KMS-11 (cell line): ENCODE measurements around the gene FAM163B.

Experiments
- H2AFZ ChIP-seq: fragments of 200-600 bp; sonication (generic); 2 replicates; pipeline ENCODE4 v1.6.1; 2016; ENCODE audit warnings: antibody characterized with exemption, mixed run types, low read depth
- H3K27ac ChIP-seq: fragments of 200-600 bp; sonication (generic); 2 replicates; pipeline ENCODE4 v1.6.1; 2016; ENCODE audit warnings: mild to moderate bottlenecking, mixed run types
- H3K27me3 ChIP-seq: fragments of 200-600 bp; sonication (generic); 2 replicates; pipeline ENCODE4 v1.6.1; 2017; ENCODE audit warnings: mild to moderate bottlenecking, low read depth, mixed run types, moderate library complexity; ENCODE audit not compliant: insufficient read depth
- H3K36me3 ChIP-seq: fragments of 200-600 bp; sonication (generic); 2 replicates; pipeline ENCODE4 v1.6.1; 2017; ENCODE audit warnings: mild to moderate bottlenecking, mixed run types; ENCODE audit not compliant: insufficient read depth
- H3K4me1 ChIP-seq: fragments of 200-600 bp; sonication (generic); 2 replicates; pipeline ENCODE4 v1.6.1; 2016; ENCODE audit warnings: mild to moderate bottlenecking, low read depth, mixed run types; ENCODE audit not compliant: poor library complexity, severe bottlenecking
- H3K4me2 ChIP-seq: fragments of 200-600 bp; sonication (generic); 2 replicates; pipeline ENCODE4 v1.7.0; 2016; ENCODE audit warnings: mild to moderate bottlenecking, mixed run types
- H3K4me3 ChIP-seq: fragments of 200-600 bp; sonication (generic); IDR thresholded peaks from 2 replicates; pipeline ENCODE4 v1.6.1; 2017; ENCODE audit warnings: low read depth, low read length, mixed read lengths; ENCODE audit not compliant: insufficient read depth
- H3K79me2 ChIP-seq: fragments of 200-600 bp; sonication (generic); 2 replicates; pipeline ENCODE4 v1.6.1; 2016; ENCODE audit warnings: low read depth, mixed run types; ENCODE audit not compliant: insufficient read depth
- H3K9ac ChIP-seq: fragments of 200-600 bp; sonication (generic); 2 replicates; pipeline ENCODE4 v1.6.1; 2016; ENCODE audit warnings: mild to moderate bottlenecking, mixed run types
- H4K20me1 ChIP-seq: fragments of 200-600 bp; sonication (generic); 2 replicates; pipeline ENCODE4 v1.6.1; 2016; ENCODE audit warnings: mild to moderate bottlenecking, mixed run types; ENCODE audit not compliant: insufficient read depth
- CTCF ChIP-seq: fragments of 200-600 bp; sonication (generic); conservative IDR thresholded peaks from 2 replicates; pipeline ENCODE4 v1.6.1; 2017; ENCODE audit warnings: low read depth, mild to moderate bottlenecking, antibody characterized with exemption, low read length, moderate library complexity, mixed read lengths

FAM163B gene

GRCh38 chr9:133601746-133602145, 7.4 kb downstream of the FAM163B start:
- H3K4me3 ChIP-seq, result no peak overlapping the region
- no peak overlapping the region for H3K4me2 ChIP-seq
- no peaks in the 10 kb centered on the region for H3K79me2 ChIP-seq
- no peak overlapping the region for H2AFZ ChIP-seq
- no peaks in the 10 kb centered on the region for H3K36me3 ChIP-seq
- peaks cover 52% of the 10 kb centered on the region for H3K27me3 ChIP-seq
- no peak overlapping the region for H3K9ac ChIP-seq
- no peak overlapping the region for H3K27ac ChIP-seq
- H4K20me1 ChIP-seq, result no peaks in the 10 kb centered on the region
- H3K4me1 ChIP-seq, result no peaks in the 10 kb centered on the region
- TF ChIP-seq CTCF, result no peak

GRCh38 chr9:133600739-133601138, 8.4 kb downstream of the FAM163B start:
- no peak for TF ChIP-seq CTCF
- Histone ChIP-seq H3K27ac (no peak overlapping the region), H3K27me3 (peaks cover 42% of the 10 kb centered on the region)

GRCh38 chr9:133599470-133600173, 9.6 kb downstream of the FAM163B start:
- no peak overlapping the region for H2AFZ ChIP-seq
- peaks cover 35% of the 10 kb centered on the region; the same call in 1 of the 2 replicates for H3K27me3 ChIP-seq
- H4K20me1 ChIP-seq, result no peaks in the 10 kb centered on the region
- H3K79me2 ChIP-seq, result no peaks in the 10 kb centered on the region
- no peaks in the 10 kb centered on the region for H3K36me3 ChIP-seq
- no peak overlapping the region for H3K4me2 ChIP-seq
- TF ChIP-seq CTCF, result no peak
- H3K4me1 ChIP-seq, result no peaks in the 10 kb centered on the region
- H3K4me3 ChIP-seq, result no peak overlapping the region
- H3K9ac ChIP-seq, result no peak overlapping the region
- no peak overlapping the region for H3K27ac ChIP-seq

More at GRCh38 chr9:133600739-133601138, 8.4 kb downstream of the FAM163B start:
- Histone ChIP-seq H3K9ac (no peak overlapping the region), H3K36me3 (no peaks in the 10 kb centered on the region), H3K4me1 (no peaks in the 10 kb centered on the region), H3K4me2 (no peak overlapping the region), H2AFZ (no peak overlapping the region), H3K4me3 (no peak overlapping the region), H4K20me1 (no peaks in the 10 kb centered on the region), H3K79me2 (no peaks in the 10 kb centered on the region)

- Histone ChIP-seq H2AFZ (no peak overlapping the region), H3K4me3 (no peak overlapping the region), H3K27ac (no peak overlapping the region), H3K9ac (no peak overlapping the region), H3K79me2 (no peaks in the 10 kb centered on the region), H3K36me3 (no peaks in the 10 kb centered on the region), H4K20me1 (no peaks in the 10 kb centered on the region), H3K27me3 (peaks cover 33% of the 10 kb centered on the region; the same call in 1 of the 2 replicates), H3K4me2 (no peak overlapping the region), H3K4me1 (no peaks in the 10 kb centered on the region)
- TF ChIP-seq CTCF, result no peak
Observed at GRCh38 chr9:133598978-133599377, 10.2 kb downstream of the FAM163B start.
